GM18499 (cell line): ENCODE data around the gene SMAD3.

Experiments
- ATAC-seq: cut with Tn5 transposase; IDR thresholded peaks from one replicate; pipeline ENCODE4 v1.9.1; 2021; ENCODE audit warnings: moderate number of reproducible peaks; ENCODE audit not compliant: insufficient read depth, unreplicated experiment

The SMAD3 gene

GRCh38 chr15:67175643-67176071, 110.3 kb downstream of the SMAD3 start:
- ATAC-seq = no peak

- ATAC-seq = no peak
Observed at GRCh38 chr15:67176195-67176971, 111.0 kb downstream of the SMAD3 start.

- ATAC-seq = no peak
Observed at GRCh38 chr15:67177752-67178151, 112.3 kb downstream of the SMAD3 start.

- no peak for ATAC-seq
Observed at GRCh38 chr15:67178569-67179210, 113.3 kb downstream of the SMAD3 start.

GRCh38 chr15:67179411-67179995, 114.1 kb downstream of the SMAD3 start:
- ATAC-seq = no peak

- ATAC-seq = no peak
Observed at GRCh38 chr15:67180035-67180434, 114.6 kb downstream of the SMAD3 start.

GRCh38 chr15:67180514-67181191, 115.3 kb downstream of the SMAD3 start:
- no peak for ATAC-seq

- ATAC-seq = no peak
Observed at GRCh38 chr15:67181221-67181639, 115.8 kb downstream of the SMAD3 start.

- no peak for ATAC-seq
Observed at GRCh38 chr15:67183443-67184169, 118.2 kb downstream of the SMAD3 start.

GRCh38 chr15:67184208-67184925, 119.0 kb downstream of the SMAD3 start:
- no peak for ATAC-seq

- no peak for ATAC-seq
Observed at GRCh38 chr15:67185051-67185450, 119.6 kb downstream of the SMAD3 start.

- no peak for ATAC-seq
Observed at GRCh38 chr15:67185621-67186225, 120.3 kb downstream of the SMAD3 start.

GRCh38 chr15:67186226-67186649, 120.8 kb downstream of the SMAD3 start:
- no peak for ATAC-seq

GRCh38 chr15:67186688-67187087, 121.3 kb downstream of the SMAD3 start:
- ATAC-seq = no peak

GRCh38 chr15:67187351-67187854, 122.0 kb downstream of the SMAD3 start:
- ATAC-seq = no peak

- no peak for ATAC-seq
Observed at GRCh38 chr15:67188551-67189218, 123.3 kb downstream of the SMAD3 start.

GRCh38 chr15:67189326-67190051, 124.1 kb downstream of the SMAD3 start:
- ATAC-seq = no peak

- no peak for ATAC-seq
Observed at GRCh38 chr15:67190326-67190725, 124.9 kb downstream of the SMAD3 start.
